Activated CD8-positive, alpha-beta memory T cell treated with anti-CD3 and anti-CD28 coated beads for 24 hours (primary cell): Measurements from ENCODE around the gene FASN.

Source experiments
- DNase-seq: peaks from one replicate; pipeline ENCODE4 v3.0.0-alpha.2; 2020

Gene FASN

DNA sequence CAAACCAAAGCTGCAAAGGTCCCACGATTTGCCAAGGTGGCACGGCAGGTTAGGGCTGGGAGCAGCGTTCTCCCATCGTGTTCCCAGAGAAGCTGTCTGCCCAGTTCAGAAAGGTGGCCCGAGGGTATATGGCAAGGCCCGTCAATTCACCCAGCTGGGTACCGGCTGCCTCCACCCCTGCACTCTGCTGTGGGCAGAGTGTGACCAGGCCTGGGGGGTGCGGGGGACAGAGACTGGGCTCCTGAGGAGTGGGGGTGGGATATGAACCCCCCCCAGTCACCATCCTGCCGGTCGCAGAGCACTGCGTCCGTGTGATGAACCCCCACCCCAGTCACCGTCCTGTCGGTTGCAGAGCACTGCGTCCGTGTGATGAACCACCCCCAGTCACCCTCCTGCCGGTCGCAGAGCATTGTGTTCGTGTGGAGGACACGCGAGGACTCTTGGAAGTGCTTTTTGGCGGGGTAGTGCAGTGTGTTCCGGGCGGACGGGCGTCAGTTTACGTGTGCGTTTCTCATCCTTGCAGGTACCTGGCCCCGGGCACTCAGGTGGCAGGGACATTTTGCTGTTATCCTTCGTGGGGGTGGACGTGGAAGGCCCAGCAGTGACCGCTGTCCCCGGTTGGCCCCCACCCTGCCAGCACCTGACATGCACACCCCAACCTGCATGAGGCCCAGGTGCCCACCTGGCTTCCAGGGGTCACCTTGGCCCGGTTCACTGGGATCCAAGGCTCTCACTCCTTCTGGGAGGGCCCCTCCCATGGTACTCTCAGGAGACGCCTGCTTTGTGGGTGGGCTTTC, 2.7 kb upstream of the FASN start:
- no peak for DNase-seq

DNA sequence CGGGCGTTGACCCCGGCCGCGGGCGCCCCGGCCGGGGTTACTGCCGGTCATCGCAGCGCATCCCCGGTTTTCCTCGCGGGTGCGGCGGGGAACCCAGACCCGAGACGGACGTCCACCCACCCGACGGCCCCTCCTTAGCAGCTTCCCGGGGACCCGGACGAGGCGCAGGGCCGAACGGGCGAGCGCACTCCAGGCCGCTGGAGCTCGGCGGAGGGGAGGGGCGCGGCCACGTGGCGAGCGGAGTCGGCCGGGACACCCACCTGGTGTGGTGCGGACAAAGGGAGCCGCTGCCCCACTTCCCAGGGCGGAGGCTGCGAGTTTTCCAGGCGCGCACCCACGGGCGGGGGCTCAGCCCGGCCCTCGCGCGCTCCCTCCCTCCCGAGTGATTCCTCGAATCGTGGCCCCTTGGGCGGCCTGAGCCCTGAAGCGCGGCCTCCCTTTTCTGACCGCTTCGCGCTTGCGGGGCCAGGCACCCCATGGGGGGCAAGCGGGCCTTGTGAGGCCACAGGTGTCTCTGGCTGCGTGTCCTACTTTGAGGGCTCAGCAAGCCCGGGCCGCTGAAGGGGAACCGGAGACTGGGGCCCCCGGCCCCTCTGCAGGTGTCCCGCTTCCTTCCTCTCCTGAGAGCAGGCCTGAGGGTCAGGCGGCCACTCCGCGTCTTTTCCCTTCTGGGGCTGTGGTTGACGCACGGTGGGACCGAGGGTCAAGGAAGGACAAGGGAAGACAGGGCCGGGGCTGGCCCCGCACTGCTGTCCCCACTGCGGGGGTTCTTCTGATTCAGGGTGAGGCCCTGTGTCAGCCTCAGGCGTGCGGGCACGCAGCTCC, 1.1 kb upstream of the FASN start:
- peak; percentile 83 for DNase-seq

DNA sequence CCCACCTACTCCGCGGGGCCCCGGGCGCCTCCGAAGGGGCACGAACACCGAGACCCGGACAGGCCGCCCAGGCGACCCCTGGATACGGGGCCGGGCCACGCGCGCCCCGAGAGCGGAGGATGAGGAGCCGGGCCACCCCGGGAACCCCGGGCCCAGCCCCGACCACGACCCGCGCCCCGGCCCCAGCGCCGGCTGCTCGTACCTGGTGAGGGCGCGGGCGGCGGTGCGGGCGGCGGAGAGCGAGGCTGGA, 192 bp downstream of the FASN start:
- DNase-seq, result no peak

DNA sequence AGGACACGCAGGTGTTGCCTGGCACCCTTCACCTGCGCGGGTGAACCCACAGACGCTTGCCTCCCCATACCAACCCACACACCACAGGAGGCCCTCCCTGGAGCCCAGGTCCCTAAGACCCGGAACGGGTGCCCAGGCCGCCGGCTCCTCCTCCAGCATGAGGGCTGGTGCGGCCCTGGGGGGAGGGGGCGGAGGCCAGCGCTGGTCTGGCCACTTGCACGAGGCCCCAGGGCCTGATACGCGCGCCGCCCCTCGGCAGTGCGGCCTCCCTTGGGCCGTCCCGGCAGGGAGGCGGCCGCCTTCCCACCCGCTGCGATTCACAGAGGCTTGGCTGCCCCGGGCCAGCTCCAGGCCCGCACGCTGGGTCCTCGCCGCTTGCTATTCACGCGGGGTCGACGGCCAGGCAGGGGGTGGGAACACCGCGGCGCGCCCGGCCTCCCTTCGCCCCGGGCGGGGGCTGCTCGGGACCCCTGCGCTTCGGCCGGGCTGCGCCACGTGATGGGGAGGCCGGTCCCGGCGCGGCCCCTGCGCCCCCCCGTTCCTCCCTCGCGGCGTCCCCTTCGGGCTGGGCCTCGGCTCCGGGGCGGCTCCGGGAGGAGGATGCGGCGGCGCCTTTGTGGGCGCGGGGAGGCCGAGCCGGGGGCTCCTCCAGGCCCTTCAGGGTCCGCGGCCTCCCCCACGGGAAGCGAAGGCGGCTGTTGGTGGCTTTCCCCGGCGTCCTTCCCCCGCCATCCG, 685 bp downstream of the FASN start:
- DNase-seq, result no peak

DNA sequence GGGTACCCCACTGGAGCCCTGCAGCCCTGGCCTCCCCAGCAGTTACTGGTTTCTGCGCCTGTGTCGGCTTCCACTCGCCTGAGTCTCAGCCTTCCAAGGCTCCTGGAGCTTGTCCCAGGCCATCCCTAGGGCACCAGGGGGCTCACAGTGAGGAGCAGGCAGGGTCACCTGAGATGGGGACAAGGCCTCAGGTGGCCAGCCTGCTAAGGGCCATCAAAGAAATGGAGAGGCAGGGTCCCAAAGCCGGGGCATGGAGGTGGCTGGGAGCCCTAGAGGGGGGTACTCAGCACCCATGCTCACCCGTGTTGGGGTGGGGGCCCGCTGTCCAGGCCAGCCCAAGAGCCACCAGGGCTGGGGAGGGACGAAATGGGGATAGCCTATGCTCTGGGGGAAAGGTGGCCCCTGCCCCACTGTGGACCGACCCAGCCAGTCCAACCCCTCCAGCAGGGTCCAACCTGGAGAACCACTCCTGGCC, 1.3 kb downstream of the FASN start:
- DNase-seq, result no peak

DNA sequence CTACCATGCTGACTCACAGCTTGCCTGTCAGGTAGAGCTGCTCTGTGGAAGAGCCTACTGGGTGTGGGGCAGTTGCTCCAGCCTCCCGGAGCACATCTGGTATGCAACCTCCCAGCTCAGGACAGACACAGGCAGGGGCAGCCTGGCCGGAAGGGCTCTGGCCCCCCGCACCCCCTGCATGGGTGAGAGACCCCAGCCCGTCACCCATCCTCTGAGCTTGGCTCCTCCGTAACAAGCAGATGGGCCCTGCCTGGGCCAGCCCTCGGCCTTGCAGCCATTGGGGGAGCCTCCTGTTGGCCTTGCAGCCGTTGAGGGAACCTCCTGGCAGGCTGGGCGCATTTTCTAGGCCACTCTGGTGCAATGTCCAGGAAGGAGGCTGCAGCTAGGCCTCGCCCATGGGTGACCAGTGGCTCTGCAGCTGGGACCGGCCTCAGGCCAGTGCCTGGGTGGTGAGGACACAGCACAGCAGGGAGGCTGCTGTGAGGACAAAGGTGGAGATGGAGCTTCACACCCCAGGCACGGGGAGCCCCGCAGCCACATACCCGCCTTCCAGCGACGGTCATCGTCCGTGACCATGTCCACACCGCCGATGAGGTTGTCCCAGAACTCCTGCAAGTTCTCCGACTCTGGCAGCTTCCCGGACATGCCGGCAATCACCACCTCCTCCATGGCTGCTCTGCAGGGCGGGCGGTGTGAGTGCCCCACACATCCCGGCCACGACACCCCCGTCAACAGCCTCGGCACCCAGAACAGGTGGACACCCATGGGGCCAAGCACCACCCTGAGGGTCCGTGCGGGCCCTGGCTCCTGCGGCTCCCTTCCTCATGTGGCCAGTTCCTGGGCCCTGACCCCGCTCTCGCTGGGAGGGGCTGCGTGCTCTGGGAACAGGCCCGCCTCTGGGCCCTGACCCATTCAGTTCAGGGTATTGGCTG, 2.0 kb downstream of the FASN start:
- DNase-seq, result no peak

DNA sequence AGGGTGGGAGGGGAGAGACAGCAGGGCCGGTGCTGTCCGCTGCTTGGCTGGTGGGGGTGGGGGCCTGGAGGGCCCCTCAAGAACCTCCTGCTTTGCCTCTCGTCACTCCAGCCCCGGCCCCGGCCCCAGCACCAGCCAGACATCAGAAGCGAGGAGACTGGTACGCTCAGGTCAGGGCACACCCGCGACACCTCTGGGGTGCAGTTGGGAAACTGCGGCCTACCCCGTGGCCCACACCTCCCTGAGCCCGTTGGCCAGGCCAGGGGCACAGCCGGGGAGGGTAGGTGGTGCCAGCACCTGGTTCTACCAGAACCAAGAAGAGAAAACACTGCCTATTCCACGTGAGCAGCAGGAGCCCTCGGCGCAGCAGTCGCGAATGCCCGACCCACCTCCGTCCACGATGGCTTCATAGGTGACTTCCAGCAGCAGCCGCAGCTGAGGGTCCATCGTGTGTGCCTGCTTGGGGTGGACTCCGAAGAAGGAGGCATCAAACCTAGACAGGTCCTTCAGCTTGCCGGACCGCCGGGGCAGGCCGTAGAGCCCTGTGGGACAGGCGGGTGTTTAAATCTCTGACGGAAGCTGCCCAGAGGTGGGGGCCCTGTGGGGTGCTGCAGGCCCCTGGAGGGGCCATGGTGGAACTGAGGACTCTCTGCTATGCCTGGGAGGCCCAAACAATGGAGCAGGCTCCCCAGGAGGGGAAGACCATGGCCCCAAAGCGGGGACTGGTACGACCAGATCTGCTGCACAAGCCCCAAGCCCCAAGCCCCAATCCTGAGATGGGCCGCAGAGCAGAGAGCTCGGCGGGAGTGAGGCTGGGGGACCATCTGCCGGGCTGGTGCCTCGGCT, 2.9 kb downstream of the FASN start:
- no peak for DNase-seq

DNA sequence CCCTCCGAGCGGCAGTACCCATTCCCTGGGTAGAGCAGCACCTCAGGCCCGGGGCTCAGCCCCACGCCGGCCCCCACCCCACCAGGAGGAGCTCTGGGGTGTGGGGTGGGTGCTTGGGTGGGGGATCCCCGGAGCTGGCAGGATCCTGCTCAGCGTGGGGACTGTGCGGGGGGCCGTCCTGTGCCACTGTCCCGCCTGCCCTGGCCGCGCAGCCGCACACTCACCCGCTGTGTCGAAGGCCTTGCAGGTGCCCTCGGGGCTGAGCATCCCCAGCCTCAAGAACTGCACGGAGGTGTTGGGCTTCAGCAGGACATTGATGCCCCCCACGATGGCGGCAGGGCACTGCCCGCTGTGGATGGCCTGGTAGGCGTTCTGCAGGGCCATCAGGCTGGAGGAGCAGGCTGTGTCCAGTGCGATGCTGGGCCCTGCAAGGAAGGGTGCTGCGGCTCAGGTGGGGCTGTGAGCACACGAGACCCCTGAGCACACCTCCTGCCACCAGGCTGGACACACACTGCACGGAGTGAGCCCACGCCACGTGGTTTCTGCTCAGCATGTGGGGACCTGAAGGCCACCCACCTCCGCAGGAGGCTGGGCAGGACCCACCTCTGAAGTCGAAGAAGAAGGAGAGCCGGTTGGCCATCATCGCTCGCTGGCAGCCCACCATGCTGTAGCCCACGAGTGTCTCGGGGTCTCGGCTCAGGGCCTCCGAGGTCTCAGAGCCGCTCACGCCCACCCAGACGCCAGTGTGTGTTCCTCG, 4.9 kb downstream of the FASN start:
- no peak for DNase-seq

DNA sequence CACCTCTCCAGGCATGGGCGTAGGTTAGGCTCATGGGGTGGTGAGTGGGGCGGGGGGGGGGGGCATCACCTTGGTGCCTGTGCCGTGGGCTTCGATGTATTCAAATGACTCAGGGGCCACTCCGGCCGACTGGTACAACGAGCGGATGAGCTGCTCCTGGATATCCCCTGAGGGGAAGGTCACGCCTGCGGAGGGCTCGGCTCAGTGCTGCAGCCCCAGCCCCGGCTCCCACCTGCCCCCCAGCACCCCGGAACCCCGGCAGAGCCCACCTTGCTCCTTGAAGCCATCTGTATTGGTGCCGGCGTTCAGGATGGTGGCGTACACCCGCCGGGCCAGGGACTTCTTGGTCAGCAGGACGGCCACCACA, 5.4 kb downstream of the FASN start:
- DNase-seq, result no peak

DNA sequence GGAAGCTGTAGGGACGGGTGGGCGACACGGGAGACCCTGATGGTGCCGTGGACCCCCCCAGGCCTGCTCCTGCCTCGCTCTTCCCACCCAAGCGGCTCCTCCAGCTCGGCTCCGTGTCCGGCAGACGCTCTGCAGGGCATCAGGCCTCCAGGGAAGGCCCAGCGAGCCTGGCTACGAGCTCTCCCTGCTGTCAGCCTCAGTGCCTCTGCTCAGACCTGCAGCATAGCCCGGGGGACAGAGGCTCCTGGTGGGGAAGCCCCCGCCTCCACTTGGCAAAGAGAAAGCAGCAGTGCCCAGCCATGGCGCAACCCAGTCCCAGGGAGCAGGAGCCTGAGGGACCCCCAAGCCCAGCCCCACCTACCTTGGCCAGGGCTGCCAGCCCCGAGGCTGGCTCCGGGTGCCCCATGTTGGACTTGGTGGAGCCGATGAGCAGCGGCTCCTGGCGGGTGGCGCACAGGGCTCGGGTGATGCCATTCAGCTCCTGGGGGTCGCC, 5.9 kb downstream of the FASN start:
- no peak for DNase-seq

DNA sequence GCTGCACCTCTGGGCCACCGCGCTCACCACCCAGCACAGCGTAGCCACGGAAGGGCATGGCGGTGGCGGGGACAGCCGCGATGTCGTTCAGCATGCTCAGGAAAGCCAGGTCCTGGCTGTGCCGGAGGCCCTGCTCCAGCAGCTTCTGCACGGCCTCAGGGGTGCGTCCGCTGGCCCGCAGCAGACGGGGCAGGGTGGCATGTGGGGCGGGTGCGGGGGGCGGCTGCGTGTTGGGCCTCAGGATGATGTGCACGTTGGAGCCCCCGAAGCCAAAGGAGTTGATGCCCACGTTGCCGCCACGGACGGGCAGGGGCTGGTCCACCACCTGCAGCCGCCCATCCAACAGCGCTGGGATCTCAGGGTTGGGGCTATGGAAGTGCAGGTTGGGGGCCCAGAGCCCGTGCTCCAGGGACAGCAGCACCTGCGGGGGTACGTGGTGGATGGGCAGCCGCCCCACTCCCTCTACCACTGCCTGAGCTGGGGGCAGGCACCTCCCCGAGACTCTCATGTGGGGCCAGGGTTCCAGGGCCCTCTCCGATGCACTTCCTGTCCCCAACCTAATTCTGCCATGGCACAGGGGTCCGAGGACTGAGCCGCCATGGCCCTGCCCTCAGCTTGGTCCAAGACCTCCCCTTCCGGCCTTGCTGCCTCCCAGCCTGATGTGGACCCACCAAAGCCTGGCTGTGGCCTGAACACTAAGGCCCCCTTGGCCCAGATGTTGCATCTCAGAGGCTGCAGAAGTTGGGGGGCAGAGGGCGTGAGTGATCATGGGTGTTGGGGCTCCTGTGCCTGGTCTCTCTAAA, 6.6 kb downstream of the FASN start:
- DNase-seq, result no peak

DNA sequence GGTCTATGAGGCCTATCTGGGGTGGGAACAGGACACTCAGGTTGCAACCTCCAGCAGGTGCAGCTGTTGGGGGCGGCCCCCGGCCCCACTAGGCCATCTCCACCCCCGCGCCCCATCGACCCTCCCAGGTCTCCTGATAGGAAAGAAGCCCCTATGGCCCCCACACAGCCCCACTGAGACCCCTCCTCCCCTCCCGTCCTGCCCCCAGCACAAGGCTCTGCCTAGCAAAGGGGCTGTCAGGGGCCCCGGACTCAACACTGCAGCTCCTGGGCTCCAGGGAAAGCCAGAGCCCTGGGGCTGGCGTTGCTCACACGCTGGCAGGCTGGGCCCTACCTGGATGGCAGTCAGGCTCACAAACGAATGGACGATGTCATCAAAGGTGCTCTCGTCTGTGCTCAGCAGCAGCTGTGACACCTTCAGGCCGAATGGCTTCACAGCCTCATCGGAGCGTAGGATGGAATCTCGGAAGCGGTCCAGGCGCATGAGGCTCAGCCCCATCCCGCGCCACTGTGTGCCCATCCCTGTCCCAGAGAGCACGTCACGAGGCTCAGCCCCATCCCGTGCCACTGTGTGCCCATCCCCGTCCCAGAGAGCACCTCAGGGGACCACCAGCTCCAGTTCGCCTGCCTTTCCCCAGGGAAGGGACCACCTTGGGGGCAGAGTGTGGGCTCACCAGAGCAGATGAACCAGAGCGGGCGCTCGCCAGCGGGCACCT, 7.3 kb downstream of the FASN start:
- DNase-seq, result no peak

DNA sequence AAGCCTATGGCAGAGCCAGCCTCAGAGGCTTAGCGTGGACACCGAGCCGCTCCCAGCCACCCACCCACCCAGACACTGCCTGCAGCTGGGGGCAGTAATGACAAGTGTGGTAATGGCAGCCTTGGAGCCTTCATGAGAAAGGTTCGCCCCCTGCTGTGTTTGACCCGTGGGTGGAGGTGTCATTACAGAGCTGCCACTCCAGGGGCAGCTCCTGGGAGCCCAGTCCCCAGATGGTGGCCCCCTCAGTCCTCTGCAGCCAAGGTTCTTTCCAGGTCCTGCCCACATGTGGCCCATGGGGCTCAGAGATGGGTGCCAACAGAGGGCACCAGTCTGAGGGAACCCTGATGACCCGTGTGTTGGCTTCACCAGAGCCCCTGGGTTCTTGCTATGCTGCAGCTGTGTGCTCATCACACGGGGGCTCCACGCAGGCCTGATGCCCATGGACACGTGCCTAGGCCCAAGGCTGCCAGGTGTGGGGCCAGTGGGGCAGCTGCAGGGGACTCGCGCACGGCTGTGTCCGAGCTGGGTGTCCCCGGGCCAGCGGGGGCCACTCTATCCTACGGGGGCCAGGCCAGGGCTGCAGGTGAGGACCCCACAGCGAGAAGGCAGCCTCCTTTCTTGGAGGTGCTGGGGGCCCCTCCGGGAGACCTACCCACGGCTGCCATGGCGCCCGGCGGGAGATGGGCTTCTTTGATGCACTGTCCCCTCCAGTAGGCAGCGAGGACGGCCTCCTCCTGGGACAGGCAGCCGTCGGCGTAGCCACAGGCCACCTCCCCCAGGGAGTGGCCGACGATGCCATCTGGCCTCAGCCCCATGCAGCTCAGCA, 8.1 kb downstream of the FASN start:
- no peak for DNase-seq

DNA sequence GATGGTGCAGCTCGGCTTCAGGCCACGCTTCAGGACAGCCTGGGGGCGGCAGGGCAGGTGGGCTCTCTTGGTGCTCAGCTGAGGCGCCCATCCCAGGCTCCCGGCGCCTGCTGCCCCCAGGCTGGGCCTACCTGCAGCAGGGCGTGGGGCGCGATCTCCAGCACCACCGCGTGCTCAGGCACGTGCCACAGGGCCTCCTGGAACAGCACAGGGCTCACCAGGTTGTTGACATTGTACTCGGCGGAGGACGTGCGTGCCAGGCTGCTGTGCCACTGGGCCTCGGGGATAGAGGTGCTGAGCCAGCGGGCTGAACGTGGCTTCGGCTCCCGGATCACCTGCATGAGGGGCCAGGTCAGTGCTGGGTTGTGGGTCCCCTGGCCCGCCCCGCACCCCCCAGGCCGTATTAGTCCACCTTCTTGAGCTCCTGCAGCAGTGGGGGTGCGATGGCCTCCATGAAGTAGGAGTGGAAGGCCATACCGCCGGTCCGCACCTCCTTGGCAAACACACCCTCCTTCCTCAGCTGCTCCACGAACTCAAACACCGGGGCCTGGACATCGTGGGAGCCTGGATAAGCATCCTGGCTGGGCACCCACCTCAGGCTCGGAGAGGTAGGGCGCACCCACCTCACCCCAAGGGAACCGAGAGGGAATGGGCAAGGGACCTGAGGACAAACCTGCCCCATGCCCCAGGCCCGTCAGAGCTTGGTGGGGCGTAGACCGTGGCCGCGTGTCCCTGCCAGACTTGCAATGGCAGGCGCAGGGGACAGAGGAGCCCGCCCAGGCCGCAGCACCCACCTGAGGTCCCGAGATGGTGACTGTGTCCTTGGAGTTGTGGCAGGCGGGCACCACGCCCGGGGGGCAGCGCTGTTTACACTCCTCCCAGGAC, 9.0 kb downstream of the FASN start:
- DNase-seq, result no peak

DNA sequence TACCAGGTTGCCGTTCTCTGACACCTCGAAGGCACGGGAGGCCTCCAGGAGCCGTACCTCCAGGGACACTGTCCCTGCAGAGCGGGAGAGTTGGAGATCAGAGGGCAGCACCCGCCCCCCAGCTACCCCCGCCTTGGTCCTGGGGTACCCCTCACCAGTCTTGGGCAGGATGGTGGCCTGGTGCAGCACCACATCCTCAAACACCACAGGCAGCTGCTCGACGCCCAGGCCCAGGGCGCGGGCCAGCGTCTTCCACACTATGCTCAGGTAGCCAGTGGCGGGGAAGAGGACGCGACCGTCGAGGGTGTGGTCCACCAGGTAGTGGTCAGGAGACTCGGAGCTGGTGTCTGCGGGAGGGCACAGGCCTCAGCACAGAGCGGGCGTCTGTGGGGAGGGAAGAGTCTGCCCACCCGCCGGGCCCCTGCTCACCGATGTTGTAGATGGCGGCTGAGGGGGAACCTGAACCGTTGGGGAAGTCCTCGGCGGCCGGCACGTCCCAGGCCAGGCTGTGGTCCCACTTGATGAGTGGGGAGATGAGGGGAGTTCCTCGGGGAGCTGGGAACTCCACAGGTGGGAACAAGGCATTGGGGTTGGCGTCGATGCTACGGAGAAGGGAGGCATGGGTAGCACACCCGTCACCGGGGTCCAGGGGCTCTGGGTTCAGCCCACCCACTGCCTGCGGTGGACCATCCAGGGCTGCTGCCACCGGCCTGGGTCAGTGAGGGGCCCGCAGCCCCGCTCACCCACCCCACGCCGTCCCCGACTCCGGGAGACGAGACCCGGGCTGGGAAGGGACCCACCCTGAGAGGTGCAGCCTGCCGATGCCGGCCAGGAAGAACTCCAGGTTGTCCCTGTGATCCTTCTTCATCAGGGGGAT, 9.8 kb downstream of the FASN start:
- DNase-seq, result no peak
